Neural cell (in vitro differentiated cells): ENCODE data around the gene CEP350. TPM values are rescaled to one million over a fixed set of nuclear protein-coding genes. Genes with fewer than 3 reads are reported as not detected.
"Not testable (repeated sequence)": the region's sequence is repeated elsewhere in the genome, so short reads cannot be mapped to it uniquely, and the experiment has no call there.

ENCODE experiments used
- H2AFZ ChIP-seq: fragments of 200-600, 300-800 bp; sonication (generic), shearing (Covaris generic); 2 replicates; pipeline ENCODE4 v1.6.0; 2014; ENCODE audit warnings: low read depth, mild to moderate bottlenecking, antibody characterized with exemption, low read length, moderate library complexity
- H3F3A ChIP-seq: fragments of 200-600 bp; shearing (Covaris generic); 2 replicates; pipeline ENCODE4 v1.6.1; 2016; ENCODE audit warnings: mild to moderate bottlenecking, moderate library complexity, mixed read lengths, antibody characterized with exemption, low read length; ENCODE audit not compliant: insufficient read depth, poor library complexity, severe bottlenecking
- H3K27ac ChIP-seq: fragments of 200-600, 300-800 bp; sonication (generic), shearing (Covaris generic); 2 replicates; pipeline ENCODE4 v1.5.1; 2014; ENCODE audit warnings: mild to moderate bottlenecking, low read length, moderate library complexity
- H3K27me3 ChIP-seq: fragments of 300-800, 200-600 bp; sonication (generic), shearing (Covaris generic); 2 replicates; pipeline ENCODE4 v1.6.0; 2014; ENCODE audit warnings: mild to moderate bottlenecking, low read depth, low read length, moderate library complexity; ENCODE audit not compliant: insufficient read depth
- H3K36me3 ChIP-seq: fragments of 300-800, 200-600 bp; sonication (generic), shearing (Covaris generic); 2 replicates; pipeline ENCODE4 v1.5.1; 2014; ENCODE audit warnings: mild to moderate bottlenecking, antibody characterized with exemption, low read length, moderate library complexity; ENCODE audit not compliant: insufficient read depth
- H3K4me2 ChIP-seq: fragments of 300-800, 200-600 bp; sonication (generic), shearing (Covaris generic); 2 replicates; pipeline ENCODE4 v1.6.0; 2014; ENCODE audit warnings: mild to moderate bottlenecking, low read length
- H3K4me3 ChIP-seq: fragments of 300-800, 200-600 bp; sonication (generic), shearing (Covaris generic); 2 replicates; pipeline ENCODE4 v1.5.1; 2014; ENCODE audit warnings: mild to moderate bottlenecking, low read length, moderate library complexity
- H3K79me2 ChIP-seq: fragments of 200-600 bp; shearing (Covaris generic); replicated peaks from 2 replicates; pipeline ENCODE4 v1.6.0; 2014; ENCODE audit warnings: mild to moderate bottlenecking, low read length, moderate library complexity; ENCODE audit not compliant: insufficient read depth
- H3K9ac ChIP-seq: fragments of 300-800, 200-600 bp; sonication (generic), shearing (Covaris generic); 2 replicates; pipeline ENCODE4 v1.6.1; 2016; ENCODE audit warnings: mild to moderate bottlenecking, low read length, mixed read lengths
- H3K9me2 ChIP-seq: fragments of 200-600 bp; shearing (Covaris generic); 2 replicates; pipeline ENCODE4 v1.6.1; 2016; ENCODE audit warnings: mild to moderate bottlenecking, low read length, mixed read lengths; ENCODE audit not compliant: insufficient read depth
- H3K9me3 ChIP-seq: fragments of 200-600, 300-800 bp; sonication (generic), shearing (Covaris generic); 2 replicates; pipeline ENCODE4 v1.6.1; 2016; ENCODE audit warnings: mild to moderate bottlenecking, mixed run types, low read length, moderate library complexity, mixed read lengths
- H4K20me1 ChIP-seq: fragments of 200-600 bp; shearing (Covaris generic); 2 replicates; pipeline ENCODE4 v1.6.1; 2016; ENCODE audit warnings: mild to moderate bottlenecking, mixed run types; ENCODE audit not compliant: insufficient read depth
- EP300 ChIP-seq: fragments of 450-650 bp; conservative IDR thresholded peaks from 2 replicates; pipeline ENCODE4 v1.6.1; 2014; ENCODE audit warnings: antibody characterized with exemption, mild to moderate bottlenecking, moderate library complexity; ENCODE audit not compliant: poor library complexity, severe bottlenecking
- EZH2 ChIP-seq: fragments of 200-600, 300-800 bp; shearing (Covaris generic), sonication (generic); IDR thresholded peaks from 2 replicates; pipeline ENCODE4 v1.6.1; 2014; ENCODE audit warnings: antibody characterized with exemption, low read length, borderline replicate concordance, mild to moderate bottlenecking; ENCODE audit not compliant: insufficient read depth, poor library complexity, severe bottlenecking
- MXI1 ChIP-seq: fragments of 450-650 bp; conservative IDR thresholded peaks from 2 replicates; pipeline ENCODE4 v1.6.1; 2014; ENCODE audit warnings: antibody characterized with exemption, mild to moderate bottlenecking; ENCODE audit not compliant: poor library complexity, severe bottlenecking
- POLR2AphosphoS5 ChIP-seq: IDR thresholded peaks from 2 replicates; pipeline ENCODE4 v1.6.1; 2012
- RAD21 ChIP-seq: fragments of 450-650 bp; conservative IDR thresholded peaks from 2 replicates; pipeline ENCODE4 v1.6.1; 2014; ENCODE audit warnings: antibody characterized with exemption, mild to moderate bottlenecking, moderate library complexity
- SMC3 ChIP-seq: fragments of 450-650 bp; conservative IDR thresholded peaks from 2 replicates; pipeline ENCODE4 v1.6.1; 2014; ENCODE audit warnings: antibody characterized with exemption, mild to moderate bottlenecking, moderate library complexity; ENCODE audit not compliant: poor library complexity
- TAF1 ChIP-seq: IDR thresholded peaks from 2 replicates; pipeline ENCODE4 v1.6.1; 2012; ENCODE audit warnings: low read depth
- polyA plus RNA-seq: library from polyadenylated mRNA; depleted of rRNA; stranded (reverse); fragments of >200 nt; gene quantifications from 2 replicates; pipeline ENCODE4 v1.2.3, GENCODE V29; 2014
- TF ChIP-seq, protein P1 (sequence below): fragments of 450-650 bp; IDR thresholded peaks from 2 replicates; pipeline ENCODE4 v1.5.1; 2014; ENCODE audit warnings: antibody characterized with exemption, mild to moderate bottlenecking, moderate library complexity; ENCODE audit not compliant: poor library complexity, severe bottlenecking
- TF ChIP-seq, protein P2 (sequence below): IDR thresholded peaks from 2 replicates; pipeline ENCODE4 v1.6.1; 2012; ENCODE audit warnings: borderline replicate concordance

Gene CEP350
- polyA plus RNA-seq, 1 donor from 2014 or later: 28.1 TPM

DNA sequence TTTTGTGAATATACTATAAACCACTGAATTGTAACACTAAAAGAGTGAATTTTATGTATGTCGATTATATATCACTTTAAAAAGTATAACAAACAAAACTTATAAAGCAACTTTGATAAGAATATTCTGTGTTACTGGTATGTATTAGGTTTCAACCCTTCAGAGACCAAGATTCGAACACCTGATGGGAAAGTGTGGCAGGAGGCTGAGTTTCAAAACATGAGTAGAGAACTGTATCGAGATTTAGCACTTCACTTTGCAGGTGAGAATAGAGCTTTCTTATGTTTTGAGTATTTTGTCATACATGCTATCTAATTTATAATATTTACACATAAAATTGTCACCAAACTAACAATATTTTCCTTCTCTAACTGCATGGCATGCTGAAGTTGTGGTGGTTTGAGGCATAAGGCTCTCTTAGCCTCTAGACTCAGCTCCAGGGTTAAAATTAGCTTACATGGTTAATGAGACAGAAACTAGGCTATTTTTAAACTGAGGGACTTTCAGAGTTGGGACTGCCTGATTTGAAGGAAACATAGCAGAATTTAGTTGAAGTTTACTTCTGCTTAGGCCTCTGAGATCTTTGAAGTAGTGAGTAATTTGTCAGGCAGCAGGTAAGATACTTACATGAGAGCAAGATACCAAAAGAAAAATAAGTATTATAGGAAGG is 48.6 kb downstream of the CEP350 start:
- no peaks in the 10 kb centered on the region for H4K20me1 ChIP-seq
- TF ChIP-seq TAF1: no peak
- no peak for TF ChIP-seq POLR2AphosphoS5
- TF ChIP-seq SMC3: no peak
- TF ChIP-seq EP300: no peak
- no peak for TF ChIP-seq RAD21
- no peak for TF ChIP-seq EZH2
- TF ChIP-seq MXI1: no peak
- TF ChIP-seq, protein P1, sequence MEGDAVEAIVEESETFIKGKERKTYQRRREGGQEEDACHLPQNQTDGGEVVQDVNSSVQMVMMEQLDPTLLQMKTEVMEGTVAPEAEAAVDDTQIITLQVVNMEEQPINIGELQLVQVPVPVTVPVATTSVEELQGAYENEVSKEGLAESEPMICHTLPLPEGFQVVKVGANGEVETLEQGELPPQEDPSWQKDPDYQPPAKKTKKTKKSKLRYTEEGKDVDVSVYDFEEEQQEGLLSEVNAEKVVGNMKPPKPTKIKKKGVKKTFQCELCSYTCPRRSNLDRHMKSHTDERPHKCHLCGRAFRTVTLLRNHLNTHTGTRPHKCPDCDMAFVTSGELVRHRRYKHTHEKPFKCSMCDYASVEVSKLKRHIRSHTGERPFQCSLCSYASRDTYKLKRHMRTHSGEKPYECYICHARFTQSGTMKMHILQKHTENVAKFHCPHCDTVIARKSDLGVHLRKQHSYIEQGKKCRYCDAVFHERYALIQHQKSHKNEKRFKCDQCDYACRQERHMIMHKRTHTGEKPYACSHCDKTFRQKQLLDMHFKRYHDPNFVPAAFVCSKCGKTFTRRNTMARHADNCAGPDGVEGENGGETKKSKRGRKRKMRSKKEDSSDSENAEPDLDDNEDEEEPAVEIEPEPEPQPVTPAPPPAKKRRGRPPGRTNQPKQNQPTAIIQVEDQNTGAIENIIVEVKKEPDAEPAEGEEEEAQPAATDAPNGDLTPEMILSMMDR: no peak
- TF ChIP-seq, protein P2, sequence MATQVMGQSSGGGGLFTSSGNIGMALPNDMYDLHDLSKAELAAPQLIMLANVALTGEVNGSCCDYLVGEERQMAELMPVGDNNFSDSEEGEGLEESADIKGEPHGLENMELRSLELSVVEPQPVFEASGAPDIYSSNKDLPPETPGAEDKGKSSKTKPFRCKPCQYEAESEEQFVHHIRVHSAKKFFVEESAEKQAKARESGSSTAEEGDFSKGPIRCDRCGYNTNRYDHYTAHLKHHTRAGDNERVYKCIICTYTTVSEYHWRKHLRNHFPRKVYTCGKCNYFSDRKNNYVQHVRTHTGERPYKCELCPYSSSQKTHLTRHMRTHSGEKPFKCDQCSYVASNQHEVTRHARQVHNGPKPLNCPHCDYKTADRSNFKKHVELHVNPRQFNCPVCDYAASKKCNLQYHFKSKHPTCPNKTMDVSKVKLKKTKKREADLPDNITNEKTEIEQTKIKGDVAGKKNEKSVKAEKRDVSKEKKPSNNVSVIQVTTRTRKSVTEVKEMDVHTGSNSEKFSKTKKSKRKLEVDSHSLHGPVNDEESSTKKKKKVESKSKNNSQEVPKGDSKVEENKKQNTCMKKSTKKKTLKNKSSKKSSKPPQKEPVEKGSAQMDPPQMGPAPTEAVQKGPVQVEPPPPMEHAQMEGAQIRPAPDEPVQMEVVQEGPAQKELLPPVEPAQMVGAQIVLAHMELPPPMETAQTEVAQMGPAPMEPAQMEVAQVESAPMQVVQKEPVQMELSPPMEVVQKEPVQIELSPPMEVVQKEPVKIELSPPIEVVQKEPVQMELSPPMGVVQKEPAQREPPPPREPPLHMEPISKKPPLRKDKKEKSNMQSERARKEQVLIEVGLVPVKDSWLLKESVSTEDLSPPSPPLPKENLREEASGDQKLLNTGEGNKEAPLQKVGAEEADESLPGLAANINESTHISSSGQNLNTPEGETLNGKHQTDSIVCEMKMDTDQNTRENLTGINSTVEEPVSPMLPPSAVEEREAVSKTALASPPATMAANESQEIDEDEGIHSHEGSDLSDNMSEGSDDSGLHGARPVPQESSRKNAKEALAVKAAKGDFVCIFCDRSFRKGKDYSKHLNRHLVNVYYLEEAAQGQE: no peak
- no peak overlapping the region for H3K4me3 ChIP-seq
- no peaks in the 10 kb centered on the region for H3F3A ChIP-seq
- H3K9me3 ChIP-seq: no peaks in the 10 kb centered on the region
- no peaks in the 10 kb centered on the region for H3K27me3 ChIP-seq
- no peaks in the 10 kb centered on the region for H3K36me3 ChIP-seq
- H3K4me2 ChIP-seq: no peak overlapping the region
- peaks cover 3% of the 10 kb centered on the region for H3K79me2 ChIP-seq
- H2AFZ ChIP-seq: no peak overlapping the region
- H3K27ac ChIP-seq: no peak overlapping the region
- no peak overlapping the region for H3K9ac ChIP-seq
- no peaks in the 10 kb centered on the region for H3K9me2 ChIP-seq

- H3K79me2 ChIP-seq, H3K27me3 ChIP-seq, H3K9me3 ChIP-seq, H3K36me3 ChIP-seq, H3K27ac ChIP-seq, H3K4me2 ChIP-seq, H3K9me2 ChIP-seq, H4K20me1 ChIP-seq, H3F3A ChIP-seq, H2AFZ ChIP-seq, H3K4me3 ChIP-seq, H3K9ac ChIP-seq: not testable (repeated sequence)
These were observed 52.2 kb downstream of the CEP350 start for GRCh38 chr1:180006762-180007161.

GRCh38 chr1:180020017-180020416 is 65.4 kb downstream of the CEP350 start:
- TF ChIP-seq EZH2 (no peak), EP300 (no peak), MXI1 (no peak), SMC3 (no peak), POLR2AphosphoS5 (no peak), TAF1 (no peak)
- TF ChIP-seq, protein P1: no peak
- Histone ChIP-seq H4K20me1 (no peaks in the 10 kb centered on the region), H3K9me2 (no peaks in the 10 kb centered on the region), H3K27ac (no peak overlapping the region), H3K9ac (no peak overlapping the region), H3F3A (no peaks in the 10 kb centered on the region), H2AFZ (no peak overlapping the region), H3K36me3 (peaks cover 29% of the 10 kb centered on the region), H3K27me3 (no peaks in the 10 kb centered on the region), H3K4me3 (no peak overlapping the region), H3K79me2 (no peaks in the 10 kb centered on the region), H3K4me2 (no peak overlapping the region), H3K9me3 (no peaks in the 10 kb centered on the region)
